Ramos (cell line): ENCODE results near the gene DNAL1.
"Not testable (repeated sequence)": the region's sequence is repeated elsewhere in the genome, so short reads cannot be mapped to it uniquely, and the experiment has no call there.

Experiments
- in situ Hi-C: fragments of 300-500 bp; cut with MboI; formaldehyde crosslinking; loops from one replicate; pipeline ENCODE4 v1.14.3; 2022; ENCODE audit warnings: low sequenced_read_pairs; ENCODE audit not compliant: unreplicated experiment

The DNAL1 gene

GRCh38 chr14:73637830-73638229, 7.0 kb upstream of the DNAL1 start:
- in situ Hi-C loops: no loop called here

- in situ Hi-C loops: no loop called here
These were observed 3.9 kb upstream of the DNAL1 start for GRCh38 chr14:73640796-73641365.

GRCh38 chr14:73645248-73645610, 443 bp downstream of the DNAL1 start:
- in situ Hi-C loops: no loop called here

DNA sequence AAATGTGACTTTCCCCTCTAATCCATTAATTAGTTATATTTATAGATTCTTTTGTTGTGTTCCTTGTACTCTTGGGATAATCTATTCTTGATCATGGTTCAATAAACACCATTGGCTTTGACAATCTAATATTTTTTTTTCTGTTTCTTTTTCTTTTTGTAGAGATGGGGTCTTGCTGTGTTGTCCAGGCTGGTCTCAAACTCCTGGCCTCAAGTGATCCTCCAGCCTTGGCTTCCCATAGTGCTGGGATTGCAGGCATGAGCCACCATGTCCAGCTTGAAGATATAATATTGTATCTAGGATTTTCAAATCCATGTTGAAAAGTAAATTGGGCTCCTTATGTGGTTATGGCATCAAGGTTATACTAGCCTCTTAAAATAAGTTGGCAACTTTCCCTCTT, 6.2 kb downstream of the DNAL1 start:
- in situ Hi-C loops: no loop called here

DNA sequence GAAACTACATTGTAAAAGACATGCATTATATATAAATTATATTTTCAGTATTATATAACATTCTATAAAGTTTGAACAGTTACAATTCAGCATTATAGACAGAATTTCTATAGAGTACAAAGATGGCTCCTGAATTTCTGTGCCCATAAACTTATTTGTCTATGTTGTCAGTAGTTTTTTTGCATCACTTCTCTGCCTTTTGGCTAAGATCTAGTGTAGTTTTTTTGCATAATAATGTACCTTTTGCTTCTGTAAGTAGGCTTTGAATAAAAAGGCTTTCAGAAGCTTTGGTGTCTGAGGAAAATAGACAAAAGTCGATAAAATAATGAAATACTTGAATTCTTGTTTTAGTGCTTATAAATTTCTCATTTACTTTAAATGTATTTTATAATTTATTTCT, 11.1 kb downstream of the DNAL1 start:
- in situ Hi-C loops: no loop called here

GRCh38 chr14:73659202-73659601, 14.4 kb downstream of the DNAL1 start:
- in situ Hi-C loops: not testable (repeated sequence)

- in situ Hi-C loops: no loop called here
These were observed 15.7 kb downstream of the DNAL1 start for GRCh38 chr14:73660511-73660910.

GRCh38 chr14:73661872-73662271, 17.1 kb downstream of the DNAL1 start:
- in situ Hi-C loops: no loop called here

DNA sequence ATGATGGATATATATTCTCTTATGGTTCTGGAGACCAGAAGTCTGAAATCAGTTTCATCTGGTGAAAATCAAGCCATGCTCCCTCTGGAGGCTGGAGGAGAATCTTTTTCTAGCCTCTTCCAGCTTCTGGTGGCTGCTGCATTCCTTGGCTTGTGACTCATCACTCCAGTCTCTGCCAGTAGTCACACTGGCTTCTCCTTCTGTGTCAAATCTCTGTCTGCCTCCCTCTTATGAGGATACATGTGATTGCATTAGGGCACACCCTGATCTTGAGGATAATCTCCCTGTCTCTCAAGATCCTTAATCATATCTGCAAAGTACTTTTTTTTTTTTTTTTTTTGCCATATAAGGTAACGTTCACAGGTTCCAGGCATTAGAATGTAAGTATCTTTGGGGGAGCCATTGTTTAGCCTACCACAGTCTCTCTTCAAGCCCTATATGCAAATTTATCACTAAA, 17.7 kb downstream of the DNAL1 start:
- in situ Hi-C loops: no loop called here

DNA sequence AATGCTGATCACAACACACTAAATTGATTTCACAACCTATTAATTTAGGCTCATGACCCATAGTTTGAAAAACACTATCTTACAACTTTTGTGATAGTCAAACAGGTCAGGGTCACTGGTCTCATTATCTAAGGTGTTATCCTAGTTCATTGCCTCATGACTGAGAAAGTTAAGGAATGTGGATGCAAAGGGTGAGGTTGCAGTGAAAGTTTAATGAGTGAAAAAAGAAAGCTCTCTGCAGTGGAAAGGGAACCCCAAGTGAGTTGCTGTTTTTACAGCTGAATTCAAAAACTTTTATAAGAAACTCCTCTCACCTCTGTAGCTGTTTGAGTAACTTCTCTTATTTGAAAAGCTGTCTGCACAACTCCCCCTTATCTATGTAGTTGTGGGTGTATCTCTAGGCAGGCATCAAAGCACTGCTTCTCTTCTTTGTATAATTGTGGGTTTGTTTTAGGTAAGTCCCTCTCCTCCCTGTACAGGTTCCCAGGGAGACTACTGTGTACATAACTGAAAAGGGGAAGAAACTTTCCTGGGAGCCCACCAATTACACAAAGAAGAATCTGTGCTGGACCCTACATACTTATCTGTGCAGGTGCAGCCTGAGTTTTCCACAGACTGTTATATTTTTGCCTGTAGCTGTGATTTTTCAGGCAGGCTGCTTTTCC, 18.9 kb downstream of the DNAL1 start:
- in situ Hi-C loops: no loop called here

GRCh38 chr14:73665130-73665529, 20.3 kb downstream of the DNAL1 start:
- in situ Hi-C loops: no loop called here

DNA sequence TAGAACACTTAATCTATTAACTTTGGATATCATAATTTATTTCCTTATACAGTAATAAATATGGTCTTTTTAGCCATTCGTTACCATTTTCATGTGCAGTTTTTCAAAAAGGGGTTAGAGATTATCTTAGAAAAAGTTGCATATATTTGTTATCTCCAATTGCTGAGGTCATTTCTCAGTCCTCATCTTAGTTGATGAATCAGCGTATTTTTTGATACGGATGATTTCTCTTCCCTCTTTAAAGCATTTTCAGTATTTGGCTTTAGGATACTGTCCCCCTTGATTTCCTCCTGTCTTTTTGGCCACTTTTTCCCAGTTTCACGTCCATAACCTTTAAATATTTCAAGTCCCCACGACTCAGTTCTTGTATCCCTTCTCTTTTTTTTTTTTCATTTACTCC, 21.8 kb downstream of the DNAL1 start:
- in situ Hi-C loops: no loop called here

DNA sequence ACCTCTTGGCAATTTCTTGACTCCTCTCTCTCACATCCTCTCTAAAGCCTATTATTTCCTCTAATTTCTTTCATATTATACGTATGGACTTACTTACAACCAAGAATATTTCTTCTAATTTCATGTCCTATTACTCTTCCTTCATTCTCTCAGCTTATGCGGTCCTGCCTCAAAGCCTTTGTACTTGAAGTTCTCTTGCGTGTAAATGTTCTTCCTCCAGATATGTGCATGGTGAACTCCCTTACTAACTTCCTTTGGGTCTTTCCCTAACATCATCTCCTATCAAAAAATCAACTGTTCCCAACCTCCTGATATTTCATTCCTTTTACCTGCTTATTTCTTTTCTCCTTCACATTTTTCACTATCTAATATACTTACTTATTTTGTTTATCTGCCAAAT, 23.1 kb downstream of the DNAL1 start:
- in situ Hi-C loops: no loop called here

- in situ Hi-C loops: no loop called here
These were observed 30.2 kb downstream of the DNAL1 start for GRCh38 chr14:73674986-73675385.

GRCh38 chr14:73678698-73679097, 33.9 kb downstream of the DNAL1 start:
- in situ Hi-C loops: no loop called here

DNA sequence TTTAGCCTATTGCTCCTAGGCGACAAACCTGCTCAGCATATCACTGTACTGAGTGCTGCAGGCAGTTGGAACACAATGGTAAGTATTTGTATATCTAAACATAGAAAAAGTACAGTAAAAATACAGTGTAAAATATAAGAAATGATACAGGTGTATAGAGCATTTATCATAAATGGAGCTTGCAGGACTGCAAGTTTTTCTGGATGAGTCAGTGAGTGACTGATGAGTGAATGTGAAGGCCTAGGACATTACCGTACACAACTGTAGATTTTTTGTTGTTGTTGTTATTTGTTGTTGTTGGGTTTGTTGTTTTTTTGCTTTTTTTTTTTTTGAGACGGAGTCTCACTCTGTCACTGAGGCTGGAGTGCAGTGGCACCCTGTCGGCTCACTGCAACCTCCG, 36.0 kb downstream of the DNAL1 start:
- in situ Hi-C loops: no loop called here

DNA sequence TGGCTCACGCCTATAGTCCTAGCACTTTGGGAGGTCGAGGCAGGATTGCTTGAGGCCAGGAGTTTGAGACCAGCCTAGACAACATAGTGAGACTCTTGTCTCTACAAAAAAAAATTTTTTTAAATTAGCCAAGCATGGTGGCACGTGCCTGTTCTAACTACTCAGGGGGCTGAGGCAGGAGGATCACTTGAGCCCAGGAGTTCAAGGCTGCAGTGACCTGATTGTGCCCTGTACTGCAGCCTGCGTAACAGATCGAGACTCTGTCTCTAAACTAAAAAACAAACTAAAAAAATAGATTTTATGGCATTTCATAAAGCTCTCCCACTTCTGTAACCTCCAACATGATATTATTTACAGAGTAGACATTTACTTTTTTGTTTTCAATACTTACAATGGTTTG, 39.8 kb downstream of the DNAL1 start:
- in situ Hi-C loops: no loop called here

GRCh38 chr14:73685328-73685727, 40.5 kb downstream of the DNAL1 start:
- in situ Hi-C loops: no loop called here

GRCh38 chr14:73686901-73687300, 42.1 kb downstream of the DNAL1 start:
- in situ Hi-C loops: no loop called here

DNA sequence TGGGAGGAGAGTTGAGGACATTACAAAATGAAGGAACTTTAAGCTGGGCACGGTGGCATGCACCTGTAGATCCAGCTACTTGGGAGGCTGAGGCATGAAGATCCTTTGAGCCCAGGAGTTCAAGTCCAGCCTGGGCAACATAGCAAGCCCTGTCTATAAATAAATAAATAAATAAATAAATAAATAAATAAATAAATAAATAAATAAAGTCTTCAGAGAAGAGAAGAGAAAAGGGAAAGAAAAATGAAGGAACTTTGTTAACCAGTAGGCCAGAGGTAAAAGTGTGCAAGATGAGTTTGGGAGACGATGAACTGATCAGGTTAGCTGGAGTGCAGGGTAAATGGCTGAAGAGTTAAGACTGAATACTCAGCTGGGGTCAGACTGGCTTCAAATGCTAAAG, 49.3 kb downstream of the DNAL1 start:
- in situ Hi-C loops: no loop called here

DNA sequence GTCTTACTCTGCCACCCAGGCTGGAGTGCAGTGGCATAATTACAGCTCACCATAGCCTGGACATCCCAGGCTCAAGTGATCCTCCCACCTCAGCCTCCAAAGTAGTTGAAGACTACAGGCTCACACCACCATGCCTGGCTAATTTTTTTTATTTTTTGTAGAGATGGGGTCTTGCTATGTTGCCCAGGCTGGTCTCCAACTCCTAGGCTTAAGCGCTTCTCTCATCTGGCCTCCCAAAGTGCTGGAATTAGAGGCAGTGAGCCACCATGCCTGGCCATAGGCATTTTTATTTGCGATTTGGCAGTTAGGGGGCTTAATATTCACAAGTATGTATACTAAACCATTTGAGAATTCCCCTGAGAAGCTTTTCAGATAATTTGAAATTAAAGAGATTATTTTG, 50.3 kb downstream of the DNAL1 start:
- in situ Hi-C loops: no loop called here

DNA sequence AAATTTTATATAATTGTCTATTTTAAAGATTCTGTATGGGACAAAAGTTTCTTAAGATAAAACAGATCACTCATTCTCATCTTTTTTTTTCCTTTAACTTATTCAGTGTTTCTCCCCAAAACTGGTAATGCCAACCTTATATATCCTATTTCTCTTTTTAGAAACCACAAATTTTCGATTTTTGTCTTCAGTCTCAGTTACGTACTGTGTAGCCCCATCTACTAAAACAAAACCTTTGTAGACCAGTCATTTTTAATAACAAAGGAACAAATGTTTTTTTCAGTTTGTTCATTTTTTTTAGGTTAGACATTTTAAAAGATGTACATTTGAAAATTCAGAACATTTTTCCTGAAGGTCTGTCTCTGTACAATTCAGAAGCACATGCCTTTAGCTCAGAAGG, 51.2 kb downstream of the DNAL1 start:
- in situ Hi-C loops: no loop called here
